GM12878 (cell line): ENCODE measurements around the gene SLC2A4. TPM values are rescaled to one million over a fixed set of nuclear protein-coding genes. Genes with fewer than 3 reads are reported as not detected.

Experiments used
- ATAC-seq: fragments of 200-7000 bp; cut with Tn5 transposase; 3 replicates; pipeline ENCODE4 v1.9.1; 2020; ENCODE audit warnings: mild to moderate bottlenecking, moderate library complexity
- BruUV-seq: library from RNA; stranded (reverse); fragments of 400-500 nt; replicated peaks from 2 replicates; lab custom pipeline; 2021; lab: Mats Ljungman, UMichigan
- CTCF ChIA-PET: fragments of 300-600 bp; sonication (Branson Sonifier 250); formaldehyde crosslinking; extraction: SDS; loops from one replicate; lab custom pipeline; 2021; ENCODE audit warnings: inconsistent platforms; lab: Yijun Ruan, JAX
- POLR2A ChIA-PET: fragments of 350-600 bp; formaldehyde crosslinking; extraction: SDS; loops from one replicate; lab custom pipeline; 2021; ENCODE audit warnings: inconsistent platforms; lab: Charles Lee
- RAD21 ChIA-PET: fragments of 300-600 bp; sonication (Branson Sonifier 250); formaldehyde crosslinking; loops from one replicate; lab custom pipeline; 2023; ENCODE audit warnings: antibody characterized with exemption; ENCODE audit not compliant: unreplicated experiment; lab: Charles Lee
- SMC1A ChIA-PET: fragments of 300-600 bp; sonication (Branson Sonifier 250); formaldehyde crosslinking; loops from one replicate; lab custom pipeline; 2023; ENCODE audit not compliant: unreplicated experiment, uncharacterized antibody; lab: Charles Lee
- DNase-seq: peaks from one replicate; pipeline ENCODE4 v3.0.0-alpha.2; 2011; ENCODE audit warnings: low read depth, low spot score
- FAIRE-seq: peaks from 3 replicates; lab custom pipeline; 2011; peaks lifted over from hg19 to GRCh38; lab: Jason Lieb, UNC
- H2AFZ ChIP-seq: 2 replicates; pipeline ENCODE4 v1.6.0; 2011; ENCODE audit warnings: low read depth, low read length, control low read depth; ENCODE audit not compliant: control insufficient read depth
- H3K27ac ChIP-seq: 2 replicates; pipeline ENCODE4 v1.5.1; 2011; ENCODE audit warnings: control low read depth; ENCODE audit not compliant: control insufficient read depth, insufficient read depth
- H3K27me3 ChIP-seq, 2 experiments: replicated peaks in 1 of 2; 2 replicates each; pipeline versions ENCODE4 v1.6.0 to v1.6.1; 2011; ENCODE audit warnings: low read length in 1 of 2; ENCODE audit not compliant: control insufficient read depth in 2 of 2, insufficient read depth in 2 of 2
- H3K36me3 ChIP-seq, 2 experiments: 2 replicates each; pipeline ENCODE4 v1.5.1; 2011; ENCODE audit warnings: low read length in 1 of 2; ENCODE audit not compliant: control insufficient read depth in 2 of 2, insufficient read depth in 2 of 2
- H3K4me1 ChIP-seq: 2 replicates; pipeline ENCODE4 v1.6.1; 2011; ENCODE audit warnings: mild to moderate bottlenecking, low read length, moderate library complexity, mixed read lengths; ENCODE audit not compliant: control insufficient read depth, insufficient read depth
- H3K4me2 ChIP-seq: 2 replicates; pipeline ENCODE4 v1.6.0; 2011; ENCODE audit warnings: control low read depth; ENCODE audit not compliant: control insufficient read depth, insufficient read depth
- H3K4me3 ChIP-seq: fragments of 200-600 bp; sonication (generic); 2 replicates; pipeline ENCODE4 v1.5.1; 2016
- H3K79me2 ChIP-seq: 2 replicates; pipeline ENCODE4 v1.6.0; 2011; ENCODE audit warnings: low read length; ENCODE audit not compliant: control insufficient read depth, insufficient read depth
- H3K9ac ChIP-seq: 2 replicates; pipeline ENCODE4 v1.8.0; 2011; ENCODE audit warnings: low read length, control low read depth, mixed read lengths; ENCODE audit not compliant: control insufficient read depth, insufficient read depth
- H3K9me3 ChIP-seq: replicated peaks from 3 replicates; pipeline ENCODE4 v1.5.1; 2011; ENCODE audit warnings: mild to moderate bottlenecking, low read length; ENCODE audit not compliant: control insufficient read depth, insufficient read depth
- H4K20me1 ChIP-seq: 2 replicates; pipeline ENCODE4 v1.6.0; 2011; ENCODE audit not compliant: control insufficient read depth, insufficient read depth
- CTCF ChIP-seq, 3 experiments: IDR thresholded peaks in 2 of 3; conservative IDR thresholded peaks in 1 of 3; 2 replicates each; pipeline ENCODE4 v1.5.1; 2011; ENCODE audit warnings: low read depth in 3 of 3, low read length in 3 of 3, mild to moderate bottlenecking in 3 of 3, control low read depth in 2 of 3, moderate library complexity in 2 of 3, inconsistent platforms in 1 of 3, mixed read lengths in 1 of 3; ENCODE audit not compliant: control insufficient read depth in 2 of 3, insufficient read depth in 1 of 3; ENCODE audit errors: extremely low read depth in 1 of 3
- ELK1 ChIP-seq: IDR thresholded peaks from 2 replicates; pipeline ENCODE4 v1.6.1; 2012; ENCODE audit warnings: low read depth, low read length, improper control_type of control experiment
- ETV6 ChIP-seq, 2 experiments: fragments of 450-650 bp in 1 of 2; IDR thresholded peaks in 1 of 2; conservative IDR thresholded peaks in 1 of 2; 2 replicates each; pipeline ENCODE4 v1.6.1; 2014; ENCODE audit warnings: antibody characterized with exemption in 1 of 2, borderline replicate concordance in 1 of 2, low read depth in 1 of 2, mild to moderate bottlenecking in 1 of 2, moderate library complexity in 1 of 2
- MEF2A ChIP-seq: IDR thresholded peaks from 2 replicates; pipeline ENCODE4 v1.6.1; 2011; ENCODE audit warnings: low read depth, mild to moderate bottlenecking, low read length, moderate library complexity; ENCODE audit not compliant: insufficient read depth
- NBN ChIP-seq: fragments of 450-650 bp; IDR thresholded peaks from 2 replicates; pipeline ENCODE4 v1.6.1; 2016
- PRDM15 ChIP-seq: fragments of 450-650 bp; formaldehyde crosslinking; IDR thresholded peaks from 2 replicates; pipeline ENCODE4 v1.4.0; 2020; ENCODE audit warnings: mild to moderate bottlenecking, moderate library complexity
- SRF ChIP-seq, 2 experiments: IDR thresholded peaks; 2 replicates each; pipeline ENCODE4 v1.6.1; 2011; ENCODE audit warnings: low read depth in 2 of 2, low read length in 2 of 2, mild to moderate bottlenecking in 1 of 2, moderate library complexity in 1 of 2
- ZBTB4 ChIP-seq: fragments of 450-650 bp; formaldehyde crosslinking; IDR thresholded peaks from 2 replicates; pipeline ENCODE4 v1.4.0; 2022; ENCODE audit warnings: mild to moderate bottlenecking, moderate library complexity
- WGBS: methylation state at CpG from one replicate; pipeline ENCODE4 v1.1.6; 2016; ENCODE audit warnings: low lambda C conversion rate; ENCODE audit not compliant: insufficient replicate concordance, insufficient coverage; ENCODE audit errors: missing lambda C conversion rate; 5-methylcytosine and 5-hydroxymethylcytosine counted together
- in situ Hi-C: fragments of 300-500 bp; cut with MboI; formaldehyde crosslinking; loops from 9 replicates; pipeline ENCODE4 v1.14.3; 2018; ENCODE audit warnings: mixed read lengths
- intact Hi-C: fragments of 100-400 bp; cut with micrococcal nuclease; formaldehyde crosslinking; loops from one replicate; pipeline ENCODE4 v1.14.2; 2022; ENCODE audit not compliant: unreplicated experiment
- polyA plus RNA-seq, 11 experiments: library from polyadenylated mRNA; depleted of rRNA in 4 of 11; unstranded in 6 of 11; stranded (reverse) in 5 of 11; fragments of >200 nt; fragmentation: Nextera tagmentation in 4 of 11; fragmentation: Illumina TruSeq in 1 of 11; extraction: Ambion mirVana in 4 of 11; extraction: Trizol in 1 of 11; gene quantifications; 1 replicate in 1 of 11; 2 replicates in 10 of 11; pipeline versions ENCODE4 v1.2.1 to v1.2.3, GENCODE V29; 2011 to 2016; ENCODE audit warnings: inconsistent platforms in 2 of 11, missing spikeins in 2 of 11, low read depth in 1 of 11
- total RNA-seq, 4 experiments: library from RNA; depleted of rRNA in 3 of 4; stranded (reverse); fragments of >200 nt in 3 of 4; fragmentation: Illumina TruSeq in 1 of 4; extraction: Trizol in 1 of 4; gene quantifications; 2 replicates each; pipeline versions ENCODE4 v1.2.1 to v1.2.3, GENCODE V29; 2013 to 2021

The SLC2A4 gene
- total and polyA plus RNA-seq, 10 of the 15 experiments (the other 5 are each of a cell fraction or from before 2014, with no cell fraction given), result 0.03 to 0.23 (median 0.04) TPM; not detected in 4

- ChIA-PET CTCF (interaction anchor here (0.7 to 3.8 kb wide), 18 partner anchors 9 to 351 kb away, joined by 3 to 46 read pairs (median 6); partner anchors contain the start of genes NEURL4, SENP3, TMEM102 and TMEM256), RAD21 (interaction anchor here (0.7 to 5.2 kb wide), 19 partner anchors 8 to 350 kb away, joined by 3 to 45 read pairs (median 5); partner anchors contain the start of genes FXR2, GABARAP, KCTD11 and PLSCR3), SMC1A (interaction anchor here (0.9 to 4.5 kb wide), 15 partner anchors 8 to 290 kb away, joined by 3 to 33 read pairs (median 5); partner anchors contain the start of genes CTDNEP1, GABARAP, GPS2 and KCTD11), POLR2A (interaction anchor here (0.5 to 3.9 kb wide), 28 partner anchors 9 to 1606 kb away, joined by 3 to 52 read pairs (median 4); partner anchors contain the start of genes ACADVL, DLG4, FXR2 and GPS2)
- Histone ChIP-seq H3K9ac (peak within 1 kb of the TSS; percentile 99), H3K27ac (peak within 1 kb of the TSS; percentile 99), H3K79me2 (peaks cover 30% of the 10 kb centered on the region), H2AFZ (peak within 1 kb of the TSS; percentile 73), H4K20me1 (no peaks in the 10 kb centered on the region), H3K4me2 (peak within 1 kb of the TSS; percentile 97), H3K4me3 (peak within 1 kb of the TSS; percentile 96), H3K4me1 (peaks cover 27% of the 10 kb centered on the region), H3K27me3 (no peaks in the 10 kb centered on the region), H3K9me3 (no peaks in the 10 kb centered on the region), H3K36me3 (peaks cover 0 to 21% of the 10 kb centered on the region in 2 experiments; a peak in 2 of 4 replicates)
- intact Hi-C loops (no loop called here), in situ Hi-C loops (no loop called here)
- peak; percentile 93 for ATAC-seq
- peak; percentile 90 for FAIRE-seq
- WGBS, result 1% methylated on average over 15 of the region's 17 CpGs
- no peak for DNase-seq
- BruUV-seq, result TSS peak; percentile 87
- TF ChIP-seq SRF (IDR thresholded peaks at IDR 0.05; ENCODE audit: low read depth in 2 of 2, low read length in 2 of 2) (no peak), ZBTB4 (CRISPR knock-in tag) (no peak), CTCF (IDR thresholded peaks at IDR 0.05 in 2 of 3, conservative IDR thresholded peaks at IDR 0.05 in 1 of 3; ENCODE audit: control insufficient read depth in 2 of 3, extremely low read depth in 1 of 3, insufficient read depth in 1 of 3, low read depth in 3 of 3, low read length in 3 of 3) (0 out of 6 replicates have a peak, but pooled peaks of 1 of the 3 experiments have one; percentile 11), PRDM15 (no peak), MEF2A (0 out of 2 replicates have a peak, but pooled peaks have one; percentile 8), ETV6 (conservative IDR thresholded peaks at IDR 0.05 in 1 of 2, IDR thresholded peaks at IDR 0.05 in 1 of 2; ENCODE audit: borderline replicate concordance in 1 of 2, low read depth in 1 of 2) (0 out of 4 replicates have a peak, but pooled peaks of 1 of the 2 experiments have one; percentile 24), ELK1 (no peak), NBN (peak; percentile 45; the same call in 1 of the 2 replicates)
Observed at GRCh38 chr17:7336240-7337175, 55.0 kb downstream of the SLC2A4 start, which contains the start of gene ACAP1. ACAP1 (plus strand) TSS chr17:7336529; CDS start chr17:7336735, 206 bp downstream.
